Lung (tissue), 12 donors: ENCODE data around the gene MBNL1. TPM values are rescaled to one million over a fixed set of nuclear protein-coding genes. Genes with fewer than 3 reads are reported as not detected.

ENCODE experiments used
- ATAC-seq: fragments of 200-7000 bp; cut with Tn5 transposase; one replicate; pipeline ENCODE4 v1.9.1; 2020; ENCODE audit warnings: moderate number of reproducible peaks; ENCODE audit not compliant: insufficient read depth, low FRiP score
- DNase-seq, 3 donors: peaks; one replicate each; pipeline ENCODE4 v3.0.0-alpha.2; 2013 to 2017
- H3K27ac ChIP-seq, 2 donors: one replicate each; pipeline ENCODE4 v1.5.1; 2013; ENCODE audit warnings: mild to moderate bottlenecking in 2 of 2, moderate library complexity in 2 of 2, control low read depth in 1 of 2, inconsistent platforms in 1 of 2, low read depth in 1 of 2, low read length in 1 of 2
- H3K27me3 ChIP-seq, 3 donors: one replicate each; pipeline ENCODE4 v1.5.1; 2013; ENCODE audit warnings: low read length in 2 of 3; ENCODE audit not compliant: control insufficient read depth in 3 of 3, insufficient read depth in 3 of 3
- H3K36me3 ChIP-seq, 4 donors: one replicate each; pipeline ENCODE4 v1.5.1; 2013; ENCODE audit warnings: low read length in 4 of 4, mild to moderate bottlenecking in 1 of 4, moderate library complexity in 1 of 4; ENCODE audit not compliant: control insufficient read depth in 4 of 4, insufficient read depth in 4 of 4
- H3K4me1 ChIP-seq, 5 donors: one replicate each; pipeline ENCODE4 v1.5.1; 2013; ENCODE audit warnings: low read length in 5 of 5, mild to moderate bottlenecking in 2 of 5, moderate library complexity in 1 of 5; ENCODE audit not compliant: control insufficient read depth in 5 of 5, insufficient read depth in 5 of 5
- H3K4me3 ChIP-seq: one replicate; pipeline ENCODE4 v1.5.1; 2013; ENCODE audit warnings: mild to moderate bottlenecking, control low read depth, moderate library complexity
- H3K9ac ChIP-seq, 2 donors: one replicate each; pipeline ENCODE4 v1.5.1; 2013; ENCODE audit warnings: low read length in 2 of 2, control low read depth in 1 of 2; ENCODE audit not compliant: insufficient read depth in 1 of 2
- H3K9me3 ChIP-seq, 4 donors: one replicate each; pipeline ENCODE4 v1.5.1; 2013; ENCODE audit warnings: low read length in 3 of 4, mild to moderate bottlenecking in 1 of 4, moderate library complexity in 1 of 4; ENCODE audit not compliant: control insufficient read depth in 4 of 4, insufficient read depth in 3 of 4
- CTCF ChIP-seq: IDR thresholded peaks from 2 replicates; pipeline ENCODE4 v1.5.1; 2012; ENCODE audit warnings: mild to moderate bottlenecking; ENCODE audit errors: control extremely low read depth, extremely low read depth
- WGBS, 2 donors: extraction: QIAGEN DNeasy Blood & Tissue Kit; methylation state at CpG; one replicate each; pipeline ENCODE4 v1.1.7; 2013; 5-methylcytosine and 5-hydroxymethylcytosine counted together
- polyA plus RNA-seq, 2 donors: library from polyadenylated mRNA; stranded (reverse); fragments of 200-250 nt; gene quantifications; one replicate each; pipeline ENCODE4 v1.2.1, GENCODE V29; 2013
- total RNA-seq, 2 donors: library from RNA; depleted of rRNA in 1 of 2; stranded (reverse); fragments of >200 nt in 1 of 2; gene quantifications; one replicate each; pipeline ENCODE4 v1.2.1, GENCODE V29; 2014 to 2021
- donor health status: control.
- donor health status: control.
- donor health status: Bipolar disorder and iron deficiency.
- donor health status: healthy.
- donor health status: DM: yes; HTN: yes; CAD: no.

Gene MBNL1
- total and polyA plus RNA-seq, 4 donors, result 55.3 to 266 (median 165) TPM

GRCh38 chr3:152458376-152459117, 189.8 kb downstream of the MBNL1 start:
- WGBS, 2 donors, result 61 to 79% methylated on average over 5 of the region's 5 CpGs
- no peaks in the 10 kb centered on the region for H3K4me1 ChIP-seq
- no peaks in the 10 kb centered on the region for H3K27me3 ChIP-seq
- ATAC-seq, result no peak
- no peak overlapping the region for H3K4me3 ChIP-seq
- no peak overlapping the region for H3K27ac ChIP-seq
- no peak for TF ChIP-seq CTCF
- peaks cover 8 to 26% (median 16%) of the 10 kb centered on the region in 4 donors for H3K36me3 ChIP-seq
- DNase-seq, result no peak
- H3K9ac ChIP-seq, result no peak overlapping the region
- H3K9me3 ChIP-seq, result peaks cover 0 to 1% (median 0%) of the 10 kb centered on the region in 4 donors

GRCh38 chr3:152459118-152459515, 190.4 kb downstream of the MBNL1 start:
- Histone ChIP-seq H3K9me3 (peaks cover 0 to 1% (median 0%) of the 10 kb centered on the region in 4 donors), H3K36me3 (peaks cover 8 to 26% (median 16%) of the 10 kb centered on the region in 4 donors), H3K4me1 (no peaks in the 10 kb centered on the region), H3K9ac (no peak overlapping the region), H3K27me3 (no peaks in the 10 kb centered on the region), H3K27ac (no peak overlapping the region), H3K4me3 (no peak overlapping the region)
- WGBS, 2 donors, result 80 to 95% methylated on average over 2 of the region's 2 CpGs
- no peak for TF ChIP-seq CTCF
- ATAC-seq (no peak), DNase-seq (no peak)

GRCh38 chr3:152459572-152459971, 190.8 kb downstream of the MBNL1 start:
- TF ChIP-seq CTCF, result no peak
- ATAC-seq (no peak), DNase-seq (peak in 1 of 3 donors; percentile 41)
- Histone ChIP-seq H3K9me3 (peaks cover 0 to 1% (median 0%) of the 10 kb centered on the region in 4 donors), H3K4me1 (no peaks in the 10 kb centered on the region), H3K27ac (no peak overlapping the region), H3K4me3 (no peak overlapping the region), H3K27me3 (no peaks in the 10 kb centered on the region), H3K36me3 (peaks cover 8 to 26% (median 16%) of the 10 kb centered on the region in 4 donors), H3K9ac (no peak overlapping the region)
- WGBS, 2 donors, result 74 to 75% methylated on average over 2 of the region's 2 CpGs
